Astrocyte of the hippocampus (primary cell): ENCODE measurements around the gene CCDC141.
"Not testable (repeated sequence)": the region's sequence is repeated elsewhere in the genome, so short reads cannot be mapped to it uniquely, and the experiment has no call there.

Experiments
- DNase-seq: peaks from one replicate; pipeline ENCODE4 v3.0.0; 2011; ENCODE audit warnings: low read depth, low spot score

Gene CCDC141, protein sequence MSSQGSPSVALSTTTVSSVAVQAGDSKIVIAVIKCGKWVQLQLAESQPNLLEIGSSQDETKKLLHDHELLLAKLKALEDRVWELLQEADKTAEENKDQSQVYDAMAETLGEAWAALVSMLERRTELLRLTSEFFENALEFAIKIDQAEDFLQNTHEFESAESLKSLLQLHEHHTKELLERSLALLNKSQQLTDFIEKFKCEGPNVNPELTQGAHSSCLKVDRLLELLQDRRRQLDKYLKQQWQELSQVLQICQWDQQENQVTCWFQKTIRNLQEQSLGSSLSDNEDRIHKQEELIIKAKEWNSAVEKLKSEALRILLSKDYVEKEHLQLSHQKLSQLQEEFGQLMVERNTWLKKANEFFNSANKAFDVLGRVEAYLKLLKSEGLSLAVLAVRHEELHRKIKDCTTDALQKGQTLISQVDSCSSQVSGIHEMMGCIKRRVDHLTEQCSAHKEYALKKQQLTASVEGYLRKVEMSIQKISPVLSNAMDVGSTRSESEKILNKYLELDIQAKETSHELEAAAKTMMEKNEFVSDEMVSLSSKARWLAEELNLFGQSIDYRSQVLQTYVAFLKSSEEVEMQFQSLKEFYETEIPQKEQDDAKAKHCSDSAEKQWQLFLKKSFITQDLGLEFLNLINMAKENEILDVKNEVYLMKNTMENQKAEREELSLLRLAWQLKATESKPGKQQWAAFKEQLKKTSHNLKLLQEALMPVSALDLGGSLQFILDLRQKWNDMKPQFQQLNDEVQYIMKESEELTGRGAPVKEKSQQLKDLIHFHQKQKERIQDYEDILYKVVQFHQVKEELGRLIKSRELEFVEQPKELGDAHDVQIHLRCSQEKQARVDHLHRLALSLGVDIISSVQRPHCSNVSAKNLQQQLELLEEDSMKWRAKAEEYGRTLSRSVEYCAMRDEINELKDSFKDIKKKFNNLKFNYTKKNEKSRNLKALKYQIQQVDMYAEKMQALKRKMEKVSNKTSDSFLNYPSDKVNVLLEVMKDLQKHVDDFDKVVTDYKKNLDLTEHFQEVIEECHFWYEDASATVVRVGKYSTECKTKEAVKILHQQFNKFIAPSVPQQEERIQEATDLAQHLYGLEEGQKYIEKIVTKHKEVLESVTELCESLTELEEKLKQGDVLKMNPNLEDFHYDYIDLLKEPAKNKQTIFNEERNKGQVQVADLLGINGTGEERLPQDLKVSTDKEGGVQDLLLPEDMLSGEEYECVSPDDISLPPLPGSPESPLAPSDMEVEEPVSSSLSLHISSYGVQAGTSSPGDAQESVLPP (N-terminal part only)

DNA sequence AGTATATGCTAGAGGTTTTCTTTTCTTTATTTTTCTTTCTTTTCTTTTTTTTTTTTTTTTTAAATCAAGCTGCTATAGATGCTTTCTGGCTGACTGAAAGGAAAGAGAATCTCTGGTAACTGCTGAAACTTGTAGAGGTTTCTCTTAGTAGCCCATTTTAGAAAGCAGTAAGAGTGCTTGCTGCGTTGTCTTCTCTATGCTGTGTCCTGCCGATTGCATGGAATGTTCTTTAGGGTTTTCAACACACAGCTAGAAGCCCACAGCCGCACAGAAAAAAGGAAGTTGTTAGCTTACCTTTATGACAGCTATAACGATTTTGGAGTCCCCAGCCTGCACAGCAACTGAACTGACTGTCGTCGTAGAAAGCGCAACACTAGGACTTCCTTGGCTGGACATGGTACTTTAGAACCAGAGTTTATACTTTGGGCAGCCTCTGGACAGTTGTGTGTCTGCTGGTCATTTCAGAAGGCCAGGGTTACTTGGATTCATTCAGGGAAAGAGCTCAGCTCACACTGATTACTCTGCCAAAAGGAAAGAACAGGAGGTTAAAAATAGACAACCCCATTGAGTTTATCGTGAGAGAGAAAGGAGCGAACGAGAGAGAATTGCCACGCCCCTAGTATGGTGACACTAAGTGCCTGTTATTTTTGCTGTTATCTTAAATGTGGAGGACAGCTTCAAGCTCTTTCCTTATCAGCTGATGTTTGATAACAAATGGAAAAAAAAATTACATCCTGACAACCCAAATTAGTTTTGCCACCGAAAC is at the start of gene CCDC141:
CCDC141 (minus strand) TSS at position 592 of the 766 bp plus-strand sequence; CDS start at position 396, 196 bp downstream.
- DNase-seq, result no peak

DNA sequence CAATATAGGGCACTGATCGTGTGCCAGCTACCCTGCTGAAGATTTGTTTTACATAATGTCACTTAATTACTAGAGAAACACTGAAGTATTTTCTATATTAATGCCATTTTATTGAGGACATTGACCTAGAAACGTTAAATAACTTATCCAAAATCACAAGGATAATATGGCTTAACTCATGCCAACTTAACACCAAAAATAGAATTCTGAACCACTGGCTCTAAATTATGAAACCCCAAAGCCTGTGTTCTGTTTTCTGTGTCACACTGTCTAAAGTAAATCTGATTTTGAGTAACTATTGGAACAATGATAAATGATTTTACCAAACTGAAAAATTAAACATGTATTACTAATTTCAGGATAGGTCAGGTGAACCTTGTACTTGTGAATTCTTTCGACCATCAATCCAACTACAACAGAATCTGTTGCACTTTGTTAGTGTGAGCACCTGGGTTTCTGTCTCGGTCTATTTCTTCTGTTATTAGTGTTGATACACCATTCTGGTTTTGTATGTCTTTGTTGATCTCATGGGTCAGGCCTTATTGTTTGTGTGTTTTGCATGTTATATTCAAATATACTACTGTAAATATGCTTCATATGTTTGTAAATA is 48.2 kb upstream of the CCDC141 start:
- DNase-seq, result no peak

- DNase-seq, result no peak
These were observed 47.2 kb upstream of the CCDC141 start for GRCh38 chr2:179097131-179097530.

GRCh38 chr2:179096090-179096489 is 46.2 kb upstream of the CCDC141 start:
- no peak for DNase-seq

- DNase-seq, result not testable (repeated sequence)
These were observed 43.0 kb upstream of the CCDC141 start for GRCh38 chr2:179092912-179093311.

DNA sequence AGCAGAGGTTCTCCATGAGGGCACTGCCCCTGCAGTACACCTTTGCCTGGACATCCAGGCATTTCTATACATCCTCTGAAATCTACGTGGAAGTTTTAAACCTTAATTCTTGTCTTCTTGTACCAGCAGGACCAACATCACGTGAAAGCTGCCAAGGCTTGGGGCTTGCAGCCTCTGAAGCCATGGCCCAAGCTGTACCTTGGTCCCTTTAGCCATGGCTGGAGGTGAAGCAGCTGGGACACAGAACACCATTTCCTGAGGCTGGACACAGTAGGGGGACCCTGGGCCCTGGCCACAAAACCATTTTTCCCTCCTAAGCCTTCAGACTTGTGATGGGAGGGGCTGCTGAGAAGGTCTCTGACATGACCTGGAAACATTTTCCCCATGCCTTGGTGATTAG is 32.8 kb upstream of the CCDC141 start:
- DNase-seq, result no peak

DNA sequence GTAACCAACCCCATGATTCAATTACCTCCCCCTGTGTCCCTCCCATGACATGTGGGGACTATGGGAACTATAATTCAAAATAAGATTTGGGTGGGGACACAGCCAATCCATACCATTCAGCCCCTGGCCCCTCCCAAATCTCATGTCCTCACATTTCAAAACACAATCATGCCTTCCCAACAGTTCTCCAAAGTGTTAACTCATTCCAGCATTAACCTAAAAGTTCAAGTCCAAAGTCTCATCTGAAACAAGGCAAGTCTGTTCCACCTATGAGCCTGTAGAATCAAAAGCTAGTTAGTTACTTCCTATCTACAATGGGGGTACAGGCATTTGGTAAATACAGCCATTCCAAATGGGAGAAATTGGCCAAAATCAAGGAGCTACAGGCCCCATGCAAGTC is 32.0 kb upstream of the CCDC141 start:
- no peak for DNase-seq

- DNase-seq, result no peak
These were observed 22.6 kb upstream of the CCDC141 start for GRCh38 chr2:179072527-179072926.

- no peak for DNase-seq
These were observed 21.9 kb upstream of the CCDC141 start for GRCh38 chr2:179071810-179072355.

- no peak for DNase-seq
These were observed 21.0 kb upstream of the CCDC141 start for GRCh38 chr2:179070895-179071294.

GRCh38 chr2:179069685-179070084 is 19.7 kb upstream of the CCDC141 start:
- no peak for DNase-seq

DNA sequence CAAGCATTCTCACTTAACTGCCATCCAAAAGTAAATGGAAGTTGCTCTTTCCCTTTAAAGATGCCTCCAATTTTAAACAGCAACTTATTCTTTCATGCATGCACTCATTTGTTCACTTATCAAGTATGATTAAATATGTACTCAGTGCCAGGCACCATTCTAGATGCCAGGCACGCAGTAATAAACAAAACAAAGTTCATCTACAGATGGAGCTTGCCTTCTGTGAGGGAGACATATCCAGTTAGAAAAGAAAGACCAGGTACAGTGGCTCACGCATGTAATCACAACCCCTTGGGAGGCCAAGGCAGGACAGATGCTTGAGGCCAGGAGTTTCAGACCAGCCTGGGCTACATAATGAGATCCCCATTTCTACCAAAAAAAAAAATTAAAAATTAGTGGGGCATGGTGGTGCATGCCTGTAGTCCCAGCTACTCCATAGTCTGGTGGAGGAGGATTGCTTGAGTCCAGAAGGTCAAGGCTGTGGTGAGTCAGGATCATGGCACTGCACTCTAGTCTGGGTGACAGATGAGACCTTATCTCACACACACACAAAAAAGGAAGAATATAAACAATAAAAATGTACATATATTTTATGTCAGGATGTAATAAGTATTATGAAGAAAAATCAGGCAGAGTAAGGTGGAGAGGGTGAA is 19.2 kb upstream of the CCDC141 start:
- DNase-seq, result no peak

DNA sequence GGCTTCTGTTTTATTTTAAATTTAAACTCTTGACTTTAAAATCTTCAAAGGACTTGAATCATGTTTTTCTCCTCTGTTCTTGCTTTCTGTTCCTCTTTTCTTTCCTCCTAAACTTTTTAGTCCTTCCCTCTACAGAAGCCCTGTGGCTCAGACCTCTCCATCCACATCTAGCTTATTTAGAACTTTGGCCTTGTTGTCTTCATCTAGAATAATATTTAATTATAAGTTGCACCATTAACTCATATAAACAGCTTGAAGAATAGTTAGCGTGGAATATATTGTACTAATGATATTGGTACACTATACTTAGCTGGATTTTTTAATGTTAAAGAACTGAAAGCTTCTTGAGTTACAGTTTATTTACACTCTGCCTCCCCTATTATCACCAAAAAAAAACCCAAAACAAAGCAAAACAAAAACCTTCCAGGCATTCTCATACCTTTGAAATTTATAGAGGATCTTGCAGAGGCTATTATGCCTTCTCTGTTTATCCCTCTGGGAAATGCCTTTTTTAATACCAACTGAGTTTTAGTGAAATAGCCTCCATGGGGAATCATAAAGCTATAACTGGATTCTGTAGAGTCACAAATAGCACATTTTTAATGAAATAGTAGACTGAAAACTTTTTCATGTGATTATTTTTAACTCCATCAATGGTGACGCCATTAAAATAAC is 9.2 kb upstream of the CCDC141 start:
- DNase-seq, result no peak

- no peak for DNase-seq
These were observed 7.8 kb upstream of the CCDC141 start for GRCh38 chr2:179057737-179058136.

- DNase-seq, result not testable (repeated sequence)
These were observed 3.6 kb upstream of the CCDC141 start for GRCh38 chr2:179053568-179053967.

DNA sequence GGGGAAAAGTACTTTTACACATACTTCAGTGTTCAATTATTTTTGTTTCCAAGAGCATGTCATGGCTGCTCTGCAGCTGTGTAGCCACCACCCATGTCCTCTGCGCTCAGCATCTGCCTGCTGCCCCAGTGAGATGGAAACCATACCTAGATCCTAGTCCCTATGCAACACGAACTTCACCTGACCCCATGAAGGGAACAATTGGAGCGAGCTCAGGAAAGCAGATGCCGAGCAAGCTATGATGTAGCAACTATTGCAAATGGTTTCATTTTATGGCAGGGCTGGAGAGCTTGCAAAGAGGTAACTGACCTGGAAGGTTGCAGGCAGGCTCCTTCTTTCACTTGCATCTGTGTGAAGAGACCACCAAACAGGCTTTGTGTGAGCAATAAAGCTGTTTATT is 1.3 kb upstream of the CCDC141 start:
- no peak for DNase-seq

GRCh38 chr2:179050755-179051154 is 818 bp upstream of the CCDC141 start:
- no peak for DNase-seq

GRCh38 chr2:179049203-179049545 is 763 bp downstream of the CCDC141 start:
- no peak for DNase-seq

GRCh38 chr2:179048099-179048498 is 1.8 kb downstream of the CCDC141 start:
- no peak for DNase-seq
